Type B pancreatic cell (in vitro differentiated cells): ENCODE data around the gene PLEKHA7. TPM values are rescaled to one million over a fixed set of nuclear protein-coding genes. Genes with fewer than 3 reads are reported as not detected.

ENCODE experiments used
- DNase-seq: peaks from one replicate; pipeline ENCODE4 v3.0.0; 2021; ENCODE audit warnings: mixed read lengths; ENCODE audit not compliant: unreplicated experiment; ENCODE audit errors: extremely low spot score
- H3K27ac Mint-ChIP-seq: 2 replicates; pipeline ENCODE4 v1.8.0; 2021; ENCODE audit warnings: mild to moderate bottlenecking, mixed read lengths
- H3K27me3 Mint-ChIP-seq: 2 replicates; pipeline ENCODE4 v1.8.0; 2021; ENCODE audit warnings: mixed read lengths
- H3K36me3 Mint-ChIP-seq: 2 replicates; pipeline ENCODE4 v1.8.0; 2021; ENCODE audit warnings: mixed read lengths
- H3K4me1 Mint-ChIP-seq: one replicate; pipeline ENCODE4 v1.8.0; 2021; ENCODE audit warnings: mixed read lengths; ENCODE audit not compliant: unreplicated experiment
- H3K4me3 Mint-ChIP-seq: 2 replicates; pipeline ENCODE4 v1.8.0; 2021; ENCODE audit warnings: mild to moderate bottlenecking, mixed read lengths
- H3K9me3 Mint-ChIP-seq: 2 replicates; pipeline ENCODE4 v1.8.0; 2021; ENCODE audit warnings: mixed read lengths
- total RNA-seq: library from RNA; stranded (reverse); gene quantifications from 2 replicates; pipeline ENCODE4 v1.2.1, GENCODE V29; 2021; ENCODE audit warnings: low replicate concordance
- TF ChIP-seq, protein P1 (sequence below): fragments of 200-600 bp; sonication (generic); conservative IDR thresholded peaks from 2 replicates; pipeline ENCODE4 v1.5.0; 2021; ENCODE audit warnings: antibody characterized with exemption, mild to moderate bottlenecking

The PLEKHA7 gene
- total RNA-seq, 1 donor from 2014 or later, result 64.7 TPM

DNA sequence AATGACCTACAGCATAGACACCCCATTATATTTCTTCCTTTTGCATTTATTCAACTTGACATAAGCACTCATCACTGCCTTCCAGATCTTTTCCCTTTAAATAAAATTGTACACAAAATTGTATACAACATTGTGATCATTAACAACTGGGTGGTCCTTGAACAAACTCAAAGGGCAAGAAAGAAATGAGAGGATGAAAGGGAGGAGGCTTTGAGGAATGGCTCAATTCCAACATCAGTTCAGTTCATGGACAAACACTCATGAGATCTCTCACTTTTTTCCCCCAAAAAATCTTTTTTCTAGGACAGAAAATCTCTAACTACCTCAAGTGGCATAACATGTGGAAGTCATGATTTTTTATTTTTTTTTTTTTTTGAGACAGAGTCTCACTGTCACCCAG is 113.7 kb downstream of the PLEKHA7 start:
- no peaks in the 10 kb centered on the region for H3K9me3 Mint-ChIP-seq
- peaks cover 38% of the 10 kb centered on the region for H3K4me1 Mint-ChIP-seq
- no peaks in the 10 kb centered on the region for H3K27me3 Mint-ChIP-seq
- H3K36me3 Mint-ChIP-seq, result peaks cover 8% of the 10 kb centered on the region
- no peak for DNase-seq
- H3K27ac Mint-ChIP-seq, result peak overlapping the region; percentile 8
- no peak overlapping the region for H3K4me3 Mint-ChIP-seq
- TF ChIP-seq, protein P1, sequence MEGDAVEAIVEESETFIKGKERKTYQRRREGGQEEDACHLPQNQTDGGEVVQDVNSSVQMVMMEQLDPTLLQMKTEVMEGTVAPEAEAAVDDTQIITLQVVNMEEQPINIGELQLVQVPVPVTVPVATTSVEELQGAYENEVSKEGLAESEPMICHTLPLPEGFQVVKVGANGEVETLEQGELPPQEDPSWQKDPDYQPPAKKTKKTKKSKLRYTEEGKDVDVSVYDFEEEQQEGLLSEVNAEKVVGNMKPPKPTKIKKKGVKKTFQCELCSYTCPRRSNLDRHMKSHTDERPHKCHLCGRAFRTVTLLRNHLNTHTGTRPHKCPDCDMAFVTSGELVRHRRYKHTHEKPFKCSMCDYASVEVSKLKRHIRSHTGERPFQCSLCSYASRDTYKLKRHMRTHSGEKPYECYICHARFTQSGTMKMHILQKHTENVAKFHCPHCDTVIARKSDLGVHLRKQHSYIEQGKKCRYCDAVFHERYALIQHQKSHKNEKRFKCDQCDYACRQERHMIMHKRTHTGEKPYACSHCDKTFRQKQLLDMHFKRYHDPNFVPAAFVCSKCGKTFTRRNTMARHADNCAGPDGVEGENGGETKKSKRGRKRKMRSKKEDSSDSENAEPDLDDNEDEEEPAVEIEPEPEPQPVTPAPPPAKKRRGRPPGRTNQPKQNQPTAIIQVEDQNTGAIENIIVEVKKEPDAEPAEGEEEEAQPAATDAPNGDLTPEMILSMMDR, result no peak

DNA sequence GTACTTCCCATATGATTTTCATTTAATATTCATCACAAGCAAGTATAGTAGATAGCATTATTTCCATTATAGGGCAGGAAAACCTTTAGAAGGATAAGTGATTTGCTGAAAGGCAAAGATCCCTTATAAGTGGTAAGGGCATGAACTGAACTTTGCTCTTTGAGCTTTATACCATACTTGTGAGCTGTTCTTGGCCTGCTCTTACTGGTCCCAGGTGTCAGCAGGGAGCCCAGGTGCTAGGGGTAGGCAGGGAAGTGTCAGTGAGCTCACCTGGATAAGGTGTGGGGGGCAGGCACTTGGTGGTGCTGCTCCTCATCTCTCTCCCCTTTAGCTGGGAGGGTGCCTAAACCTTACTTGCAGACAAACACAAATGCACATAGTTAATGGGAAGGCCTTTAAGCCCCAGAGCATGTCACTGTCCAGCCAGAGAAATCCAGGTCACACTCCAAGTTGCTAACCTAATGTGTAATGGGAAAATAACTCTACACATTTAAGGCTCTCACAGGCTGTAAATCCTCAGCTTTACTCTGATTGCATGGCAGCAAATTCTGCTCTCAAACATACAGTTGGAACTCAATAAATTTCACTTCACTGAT is 114.4 kb downstream of the PLEKHA7 start:
- Mint-ChIP-seq H3K9me3 (no peaks in the 10 kb centered on the region), H3K27me3 (no peaks in the 10 kb centered on the region), H3K4me1 (peaks cover 42% of the 10 kb centered on the region), H3K27ac (peak overlapping the region; percentile 8), H3K36me3 (peaks cover 8% of the 10 kb centered on the region), H3K4me3 (no peak overlapping the region)
- TF ChIP-seq, protein P1, result no peak
- no peak for DNase-seq

DNA sequence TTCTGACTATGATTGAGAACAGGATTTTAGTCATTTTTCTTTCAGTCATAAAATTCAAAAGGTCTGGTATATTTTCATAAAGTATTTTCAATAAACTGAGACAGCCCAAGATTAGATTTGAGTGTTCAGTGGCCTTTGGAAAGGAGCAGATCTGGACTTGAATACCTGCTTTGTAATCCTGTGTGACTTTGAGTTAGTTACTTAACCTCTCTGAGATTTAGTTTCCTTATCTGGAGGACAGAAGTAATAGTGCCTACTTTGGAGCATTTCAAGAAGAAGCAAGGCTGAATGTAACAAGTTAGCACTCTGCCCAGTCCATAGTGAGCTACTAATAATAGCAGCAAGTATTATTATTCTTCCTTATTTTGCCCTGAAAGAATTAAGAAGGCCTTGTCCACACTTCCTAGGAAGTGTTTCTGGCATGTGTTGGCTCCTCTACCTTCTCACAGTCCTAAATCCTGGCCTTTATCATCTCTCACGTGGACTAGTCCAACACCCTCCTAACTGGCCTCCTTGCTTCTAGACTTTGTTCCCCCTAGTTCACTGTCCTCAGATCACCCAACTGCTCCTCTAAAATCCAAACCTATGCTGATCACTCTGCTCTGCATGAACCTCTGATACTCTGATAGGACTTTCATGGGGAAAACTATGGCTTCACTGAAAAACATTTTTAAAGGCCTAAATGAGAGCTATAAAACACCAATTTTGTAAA is 115.8 kb downstream of the PLEKHA7 start:
- no peak for DNase-seq
- TF ChIP-seq, protein P1, result no peak
- Mint-ChIP-seq H3K4me3 (peak overlapping the region; percentile 26), H3K36me3 (peaks cover 8% of the 10 kb centered on the region), H3K4me1 (peaks cover 50% of the 10 kb centered on the region), H3K9me3 (no peaks in the 10 kb centered on the region), H3K27me3 (no peaks in the 10 kb centered on the region), H3K27ac (peak overlapping the region; percentile 57)

DNA sequence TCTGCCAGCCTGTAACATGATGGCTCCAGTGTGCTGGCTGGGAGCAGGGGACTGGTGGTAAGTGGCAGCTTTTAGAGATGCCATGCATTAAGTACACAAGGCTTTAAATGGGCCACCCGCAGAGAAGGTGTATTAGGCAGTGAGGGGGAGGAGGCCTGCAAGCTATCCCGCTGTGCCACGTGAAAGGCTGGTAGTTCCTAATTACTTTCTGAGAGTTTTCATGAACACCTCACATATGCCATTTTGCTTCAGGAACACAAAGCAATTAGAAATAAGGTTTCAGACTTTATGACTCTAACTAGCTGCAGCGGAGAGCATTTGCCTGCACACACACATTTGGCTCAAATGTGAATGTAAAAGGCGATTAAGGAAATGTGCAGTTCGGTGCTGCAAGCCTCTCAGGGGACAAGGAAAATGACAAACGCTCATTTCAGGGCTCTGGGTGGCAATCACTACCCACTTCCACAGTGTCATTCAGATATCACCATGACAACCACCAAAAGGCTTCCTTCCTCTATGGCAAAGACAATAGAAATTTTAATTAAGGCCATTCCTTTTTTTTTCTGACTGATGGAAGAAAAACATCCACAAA is 116.6 kb downstream of the PLEKHA7 start:
- H3K9me3 Mint-ChIP-seq, result no peaks in the 10 kb centered on the region
- TF ChIP-seq, protein P1, result no peak
- peaks cover 51% of the 10 kb centered on the region for H3K4me1 Mint-ChIP-seq
- H3K4me3 Mint-ChIP-seq, result peak overlapping the region; percentile 32
- no peaks in the 10 kb centered on the region for H3K27me3 Mint-ChIP-seq
- peak overlapping the region; percentile 50 for H3K27ac Mint-ChIP-seq
- peaks cover 8% of the 10 kb centered on the region for H3K36me3 Mint-ChIP-seq
- DNase-seq, result no peak

DNA sequence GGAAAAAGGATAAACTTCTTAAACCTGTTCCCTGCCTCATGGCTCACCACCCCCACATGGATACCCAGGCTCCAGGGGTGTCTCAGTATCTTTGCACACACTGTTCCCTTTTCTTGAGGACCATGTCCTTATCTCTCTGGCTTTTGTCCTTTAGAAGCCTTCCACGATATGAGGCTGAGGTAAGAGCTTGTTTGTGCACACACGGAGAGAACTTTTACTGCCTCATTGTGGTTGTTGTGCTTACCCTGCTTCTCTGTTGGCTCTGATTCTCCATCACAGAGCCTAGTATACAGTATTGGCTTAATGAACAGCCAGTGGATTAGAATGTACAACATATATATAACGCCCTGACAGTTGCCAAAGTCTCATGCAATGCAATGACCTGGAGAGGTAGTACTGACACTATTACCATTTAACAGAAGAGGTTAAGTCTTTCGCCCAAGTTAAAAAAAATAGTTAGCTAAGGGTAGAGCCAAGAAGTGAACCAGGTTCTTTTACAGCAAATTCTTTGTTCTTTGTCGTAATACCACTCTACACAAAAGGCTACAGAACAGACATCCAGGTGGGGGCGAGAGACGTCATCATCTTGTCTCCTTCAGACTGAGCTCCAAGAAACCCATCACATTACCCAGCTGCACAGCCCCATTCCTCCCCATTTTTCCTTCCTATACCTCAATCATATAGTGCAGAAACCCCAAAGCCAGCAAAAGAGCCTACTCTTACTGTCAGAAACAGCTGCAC is 117.3 kb downstream of the PLEKHA7 start:
- peaks cover 6% of the 10 kb centered on the region for H3K36me3 Mint-ChIP-seq
- peaks cover 49% of the 10 kb centered on the region for H3K4me1 Mint-ChIP-seq
- H3K27ac Mint-ChIP-seq, result peak overlapping the region; percentile 50
- no peaks in the 10 kb centered on the region for H3K27me3 Mint-ChIP-seq
- TF ChIP-seq, protein P1, result no peak
- peaks cover 3% of the 10 kb centered on the region for H3K9me3 Mint-ChIP-seq
- H3K4me3 Mint-ChIP-seq, result peak overlapping the region; percentile 32
- no peak for DNase-seq
